ENCODE data around the gene AFAP1.

GRCh38 chr4:7960017-7960789 lies 20.5 kb upstream of the AFAP1 start:
- TF ChIP-seq GATA3 (IDR thresholded peaks at IDR 0.05; ENCODE audit: low read depth, low read length): no peak
- no peak for TF ChIP-seq GATA2 (IDR thresholded peaks at IDR 0.05; ENCODE audit: low read depth, low read length)

Measured in SH-SY5Y (cell line).